Measurements from ENCODE around the gene FNDC3B.

DNA sequence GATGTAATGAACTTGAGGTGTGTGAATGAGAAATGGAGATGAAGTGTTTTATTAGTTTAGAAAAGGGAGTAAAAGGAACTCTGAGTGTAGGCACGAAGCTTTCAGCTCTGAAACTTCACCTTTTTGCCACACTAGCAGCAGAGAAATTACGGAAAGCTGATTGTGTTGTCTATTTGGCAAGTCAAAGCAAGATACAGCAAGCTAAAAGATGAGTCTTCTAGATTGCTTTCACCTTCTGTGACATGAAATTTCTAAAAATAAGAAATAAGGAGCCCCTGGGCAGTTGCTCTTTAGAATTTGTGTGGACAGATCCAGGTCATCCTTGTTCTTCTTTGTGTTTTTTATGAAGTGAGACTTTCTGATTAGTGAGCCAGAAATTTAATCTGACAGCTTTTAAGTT is 143.4 kb downstream of the FNDC3B start:
- TF ChIP-seq, protein P1, sequence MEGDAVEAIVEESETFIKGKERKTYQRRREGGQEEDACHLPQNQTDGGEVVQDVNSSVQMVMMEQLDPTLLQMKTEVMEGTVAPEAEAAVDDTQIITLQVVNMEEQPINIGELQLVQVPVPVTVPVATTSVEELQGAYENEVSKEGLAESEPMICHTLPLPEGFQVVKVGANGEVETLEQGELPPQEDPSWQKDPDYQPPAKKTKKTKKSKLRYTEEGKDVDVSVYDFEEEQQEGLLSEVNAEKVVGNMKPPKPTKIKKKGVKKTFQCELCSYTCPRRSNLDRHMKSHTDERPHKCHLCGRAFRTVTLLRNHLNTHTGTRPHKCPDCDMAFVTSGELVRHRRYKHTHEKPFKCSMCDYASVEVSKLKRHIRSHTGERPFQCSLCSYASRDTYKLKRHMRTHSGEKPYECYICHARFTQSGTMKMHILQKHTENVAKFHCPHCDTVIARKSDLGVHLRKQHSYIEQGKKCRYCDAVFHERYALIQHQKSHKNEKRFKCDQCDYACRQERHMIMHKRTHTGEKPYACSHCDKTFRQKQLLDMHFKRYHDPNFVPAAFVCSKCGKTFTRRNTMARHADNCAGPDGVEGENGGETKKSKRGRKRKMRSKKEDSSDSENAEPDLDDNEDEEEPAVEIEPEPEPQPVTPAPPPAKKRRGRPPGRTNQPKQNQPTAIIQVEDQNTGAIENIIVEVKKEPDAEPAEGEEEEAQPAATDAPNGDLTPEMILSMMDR (IDR thresholded peaks at IDR 0.05; ENCODE audit: low read length), result no peak
- no peak for TF ChIP-seq EZH2 (IDR thresholded peaks at IDR 0.05; ENCODE audit: borderline replicate concordance, low read length)

Measured in OCI-LY1 (cell line).